C4-2B (cell line): ENCODE results near the gene SLC7A9.
"Not testable (repeated sequence)": the region's sequence is repeated elsewhere in the genome, so short reads cannot be mapped to it uniquely, and the experiment has no call there.

Source experiments
- H3K27ac ChIP-seq: fragments of 450-650 bp; 2 replicates; pipeline ENCODE4 v1.5.1; 2017
- CTCF ChIP-seq: fragments of 450-650 bp; conservative IDR thresholded peaks from 2 replicates; pipeline ENCODE4 v1.5.1; 2017; ENCODE audit warnings: mild to moderate bottlenecking
- ZFX ChIP-seq: fragments of 450-650 bp; IDR thresholded peaks from 2 replicates; pipeline ENCODE4 v1.6.1; 2017

The SLC7A9 gene

DNA sequence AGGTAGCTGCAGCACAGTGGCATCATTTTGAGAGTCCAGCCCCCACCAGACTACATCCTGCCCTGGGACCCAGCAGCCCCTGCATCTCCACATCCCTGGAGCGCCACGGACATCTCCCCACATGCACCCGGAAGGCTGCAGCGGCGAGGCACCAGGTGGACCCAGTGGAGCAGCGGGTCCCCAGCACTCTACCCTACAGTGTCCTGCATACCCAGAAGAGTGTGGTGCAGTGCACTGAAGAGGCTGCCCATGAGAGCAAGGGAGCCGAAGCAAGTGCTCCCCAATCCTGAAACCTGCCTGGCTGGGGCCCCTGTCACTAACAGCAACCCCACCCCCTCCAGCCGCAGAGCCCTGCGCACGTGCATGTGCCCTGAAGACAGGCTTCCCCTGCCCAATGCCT, 21.3 kb upstream of the SLC7A9 start:
- H3K27ac ChIP-seq = no peak overlapping the region
- TF ChIP-seq ZFX = no peak
- TF ChIP-seq CTCF = no peak

DNA sequence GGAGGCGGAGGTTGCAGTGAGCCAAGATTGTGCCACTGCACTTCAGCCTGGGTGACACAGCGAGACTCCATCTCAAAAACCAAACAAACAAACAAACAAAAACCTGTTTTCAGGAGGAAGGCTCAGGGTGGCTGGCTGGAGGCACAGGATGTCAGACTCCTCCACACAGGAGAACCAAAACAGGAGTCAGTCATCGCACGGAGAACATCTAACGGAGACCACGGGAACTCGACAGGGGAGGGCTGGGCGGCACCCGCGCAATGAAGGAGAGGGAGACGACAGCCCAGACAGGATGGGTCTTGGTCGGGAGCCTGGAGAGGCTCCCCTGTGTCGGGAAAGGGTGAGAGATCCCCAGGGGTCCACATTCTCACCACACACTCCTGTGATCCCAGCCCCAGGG, 20.8 kb upstream of the SLC7A9 start:
- TF ChIP-seq CTCF (no peak), ZFX (no peak)
- H3K27ac ChIP-seq = no peak overlapping the region

GRCh38 chr19:32889137-32889934, 19.8 kb upstream of the SLC7A9 start:
- H3K27ac ChIP-seq = no peak overlapping the region
- TF ChIP-seq CTCF = no peak
- TF ChIP-seq ZFX = no peak

DNA sequence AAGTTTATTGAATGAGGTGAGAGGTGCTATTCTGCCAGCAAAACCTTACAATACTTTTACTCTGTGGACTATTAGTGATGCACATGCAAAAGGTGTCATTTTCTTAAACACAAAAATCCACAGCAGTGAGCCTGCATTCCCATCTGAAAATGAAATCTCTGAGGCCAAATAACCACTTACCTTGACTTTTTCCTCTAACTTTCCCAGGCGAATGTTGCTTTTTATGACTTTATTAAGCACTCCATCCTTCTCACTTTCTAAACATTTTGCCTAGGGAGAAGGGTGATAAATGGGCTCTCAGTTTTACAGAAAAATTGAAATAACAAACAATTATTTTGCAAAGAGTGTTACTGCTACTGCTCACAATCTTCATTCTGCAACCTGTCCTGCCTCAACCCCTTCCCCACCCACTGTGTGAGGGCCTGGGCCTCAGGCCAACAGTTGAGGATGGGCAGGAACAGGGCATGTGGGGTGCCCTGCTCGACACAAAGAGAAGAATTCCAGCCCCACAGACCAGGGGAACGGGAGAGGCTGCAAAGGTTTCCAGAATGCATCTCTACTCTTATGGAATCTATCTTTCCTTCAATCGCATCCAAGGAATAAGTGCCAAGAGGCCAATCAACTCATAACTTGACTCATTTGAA, 18.1 kb upstream of the SLC7A9 start:
- TF ChIP-seq CTCF (no peak), ZFX (no peak)
- no peak overlapping the region for H3K27ac ChIP-seq

DNA sequence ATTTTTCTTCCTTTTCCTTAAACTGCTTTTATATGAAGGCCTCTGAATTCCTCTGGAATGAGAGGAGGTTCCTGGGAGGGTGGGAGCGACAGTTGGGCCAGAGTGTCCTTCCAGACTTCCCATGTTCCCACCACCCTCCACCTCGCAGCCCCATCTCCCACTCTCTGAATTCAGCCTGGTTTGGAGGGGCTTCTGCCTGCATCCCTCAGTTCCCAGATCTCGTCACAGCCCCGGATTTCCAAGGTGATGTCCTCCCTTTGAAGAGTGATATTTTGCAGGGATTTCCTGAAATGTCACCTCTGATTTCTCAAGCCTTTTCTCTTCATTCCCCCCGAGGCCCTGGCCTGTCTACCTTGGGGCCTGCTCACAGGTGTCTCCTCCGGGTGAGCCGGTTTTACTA, 16.7 kb upstream of the SLC7A9 start:
- TF ChIP-seq CTCF = no peak
- no peak for TF ChIP-seq ZFX

GRCh38 chr19:32885255-32885654, 15.7 kb upstream of the SLC7A9 start:
- not testable (repeated sequence) for H3K27ac ChIP-seq

More for the DNA sequence above, 16.7 kb upstream of the SLC7A9 start:
- no peak overlapping the region for H3K27ac ChIP-seq

- no peak overlapping the region for H3K27ac ChIP-seq
- TF ChIP-seq CTCF = no peak
- TF ChIP-seq ZFX = no peak
These were observed 12.2 kb upstream of the SLC7A9 start for GRCh38 chr19:32881766-32882165.

DNA sequence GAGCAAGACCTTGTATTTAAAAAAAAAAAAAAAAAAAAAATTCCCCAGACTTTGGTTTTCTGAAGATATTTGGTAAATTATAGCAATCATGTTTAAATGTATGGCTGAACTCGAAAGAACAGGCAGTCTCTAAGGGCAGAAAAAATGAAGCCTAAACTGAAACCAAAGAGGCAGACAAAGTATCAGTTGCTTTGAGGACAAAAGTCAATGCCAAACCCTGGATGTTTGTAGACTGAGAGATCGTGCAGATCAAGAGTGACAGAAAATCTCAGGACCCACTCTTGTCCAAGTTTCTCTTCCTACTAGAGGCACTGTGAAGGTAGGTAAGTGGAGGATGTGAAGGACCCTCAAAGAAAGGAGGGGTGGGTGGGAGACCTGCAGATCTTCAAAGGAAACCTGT, 11.1 kb upstream of the SLC7A9 start:
- H3K27ac ChIP-seq = no peak overlapping the region
- TF ChIP-seq ZFX = no peak
- TF ChIP-seq CTCF = no peak
